A673 (cell line): ENCODE results near the gene SLC44A1.

Source experiments
- EZH2 ChIP-seq: fragments of 200-600 bp; sonication (generic); IDR thresholded peaks from 2 replicates; pipeline ENCODE4 v1.6.1; 2017; ENCODE audit warnings: borderline replicate concordance, low read depth, mild to moderate bottlenecking, mixed read lengths, antibody characterized with exemption, low read length; ENCODE audit not compliant: poor library complexity, severe bottlenecking
- TF ChIP-seq, protein P1 (sequence below): fragments of 300-800, 200-600 bp; sonication (generic); conservative IDR thresholded peaks from 2 replicates; pipeline ENCODE4 v1.5.1; 2017; ENCODE audit warnings: low read depth, mild to moderate bottlenecking, antibody characterized with exemption, low read length, moderate library complexity, mixed read lengths

DNA sequence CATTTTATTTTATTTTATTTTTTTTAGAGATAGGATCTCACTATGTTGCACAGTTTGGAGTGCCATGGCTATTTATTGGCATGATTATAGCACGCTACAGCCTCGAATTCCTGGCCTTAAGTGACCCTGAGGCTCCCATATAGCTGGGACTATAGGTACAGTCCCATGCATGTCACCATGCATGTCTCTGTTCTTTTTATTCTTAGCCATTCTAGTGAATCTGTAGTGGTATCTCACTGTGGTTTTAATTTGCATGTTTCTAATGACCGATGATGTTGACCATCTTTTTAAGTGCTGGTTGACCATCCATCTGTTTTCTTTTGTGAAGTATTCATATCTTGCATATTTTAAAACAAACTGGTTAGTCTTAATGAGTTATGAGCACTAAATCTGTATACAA, 76.1 kb downstream of the SLC44A1 start:
- TF ChIP-seq EZH2, result no peak
- TF ChIP-seq, protein P1, sequence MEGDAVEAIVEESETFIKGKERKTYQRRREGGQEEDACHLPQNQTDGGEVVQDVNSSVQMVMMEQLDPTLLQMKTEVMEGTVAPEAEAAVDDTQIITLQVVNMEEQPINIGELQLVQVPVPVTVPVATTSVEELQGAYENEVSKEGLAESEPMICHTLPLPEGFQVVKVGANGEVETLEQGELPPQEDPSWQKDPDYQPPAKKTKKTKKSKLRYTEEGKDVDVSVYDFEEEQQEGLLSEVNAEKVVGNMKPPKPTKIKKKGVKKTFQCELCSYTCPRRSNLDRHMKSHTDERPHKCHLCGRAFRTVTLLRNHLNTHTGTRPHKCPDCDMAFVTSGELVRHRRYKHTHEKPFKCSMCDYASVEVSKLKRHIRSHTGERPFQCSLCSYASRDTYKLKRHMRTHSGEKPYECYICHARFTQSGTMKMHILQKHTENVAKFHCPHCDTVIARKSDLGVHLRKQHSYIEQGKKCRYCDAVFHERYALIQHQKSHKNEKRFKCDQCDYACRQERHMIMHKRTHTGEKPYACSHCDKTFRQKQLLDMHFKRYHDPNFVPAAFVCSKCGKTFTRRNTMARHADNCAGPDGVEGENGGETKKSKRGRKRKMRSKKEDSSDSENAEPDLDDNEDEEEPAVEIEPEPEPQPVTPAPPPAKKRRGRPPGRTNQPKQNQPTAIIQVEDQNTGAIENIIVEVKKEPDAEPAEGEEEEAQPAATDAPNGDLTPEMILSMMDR, result no peak
